Measurements from ENCODE around the gene ZNF385B.

ZNF385B gene

GRCh38 chr2:179454443-179455171, 406.8 kb downstream of the ZNF385B start:
- H3K27ac ChIP-seq, result no peak overlapping the region
- TF ChIP-seq CTCF (conservative IDR thresholded peaks at IDR 0.05), result no peak

DNA sequence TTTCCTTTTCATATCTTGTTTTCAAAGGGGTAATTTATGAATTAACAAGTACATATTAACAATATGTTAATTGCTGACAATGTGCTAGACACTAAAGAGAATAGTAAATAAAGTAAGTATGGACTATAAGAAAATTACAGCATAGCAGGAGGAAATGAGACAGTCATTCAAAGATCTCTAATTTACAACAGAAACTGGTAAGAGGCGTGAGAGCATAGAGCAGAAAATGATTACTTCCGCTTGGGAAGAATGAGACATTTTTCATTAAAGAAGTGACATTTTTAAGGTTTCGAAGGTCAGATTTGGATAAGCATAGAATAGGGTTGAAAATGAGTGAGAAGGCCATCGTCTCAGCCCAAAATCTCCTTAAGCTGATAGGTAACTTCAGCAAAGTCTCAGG, 412.4 kb downstream of the ZNF385B start:
- no peak for TF ChIP-seq CTCF (conservative IDR thresholded peaks at IDR 0.05)
- H3K27ac ChIP-seq, result peak overlapping the region; percentile 47

DNA sequence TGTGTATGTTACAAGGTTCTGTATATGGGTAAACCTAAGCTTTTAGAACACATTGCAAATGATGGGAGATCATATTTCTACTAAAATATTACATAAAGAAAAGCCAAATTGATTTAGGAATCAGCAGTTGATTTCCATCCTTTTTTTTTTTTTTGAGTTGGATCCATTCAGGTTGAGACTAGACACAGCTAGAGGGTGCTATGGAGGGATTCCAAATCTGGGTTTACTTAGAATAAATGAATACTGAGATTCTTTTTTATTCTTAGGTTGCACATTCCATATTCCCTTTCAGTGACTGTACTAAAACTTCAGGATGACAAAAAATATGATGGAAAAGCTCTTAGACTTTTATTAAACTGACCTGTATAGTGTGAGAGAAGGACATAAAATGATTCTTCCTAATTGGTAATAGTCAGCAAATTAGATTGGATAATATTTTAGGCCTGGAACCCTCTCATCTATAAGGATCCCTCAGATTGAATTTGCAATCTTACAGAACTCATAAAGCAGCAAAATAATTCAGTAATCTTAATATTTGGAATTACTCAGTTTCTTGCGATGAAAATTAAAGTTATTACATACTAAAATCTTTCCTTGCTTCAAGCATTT, 413.5 kb downstream of the ZNF385B start:
- peak overlapping the region; percentile 47 for H3K27ac ChIP-seq
- TF ChIP-seq CTCF (conservative IDR thresholded peaks at IDR 0.05), result peak; percentile 25; the same call in 1 of the 2 replicates

DNA sequence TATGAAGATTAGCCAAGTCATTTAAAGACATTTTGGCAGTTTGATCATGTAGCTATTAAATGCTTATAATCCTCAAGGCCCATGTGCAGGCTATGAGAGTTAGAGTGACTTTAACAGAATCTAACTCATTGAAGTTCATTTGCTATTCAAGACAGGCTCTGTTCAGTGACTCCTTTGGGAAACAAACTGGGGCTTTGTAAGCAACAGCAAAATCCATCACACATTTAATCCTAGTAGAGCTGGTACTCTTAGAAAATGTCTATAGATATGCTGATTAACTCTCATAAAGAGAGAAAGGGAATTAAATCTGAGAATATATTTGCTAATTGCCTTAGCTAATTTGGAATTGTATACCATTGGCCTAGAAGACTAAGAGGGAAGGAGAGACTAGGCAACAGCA, 414.0 kb downstream of the ZNF385B start:
- no peak for TF ChIP-seq CTCF (conservative IDR thresholded peaks at IDR 0.05)
- H3K27ac ChIP-seq, result peak overlapping the region; percentile 47

DNA sequence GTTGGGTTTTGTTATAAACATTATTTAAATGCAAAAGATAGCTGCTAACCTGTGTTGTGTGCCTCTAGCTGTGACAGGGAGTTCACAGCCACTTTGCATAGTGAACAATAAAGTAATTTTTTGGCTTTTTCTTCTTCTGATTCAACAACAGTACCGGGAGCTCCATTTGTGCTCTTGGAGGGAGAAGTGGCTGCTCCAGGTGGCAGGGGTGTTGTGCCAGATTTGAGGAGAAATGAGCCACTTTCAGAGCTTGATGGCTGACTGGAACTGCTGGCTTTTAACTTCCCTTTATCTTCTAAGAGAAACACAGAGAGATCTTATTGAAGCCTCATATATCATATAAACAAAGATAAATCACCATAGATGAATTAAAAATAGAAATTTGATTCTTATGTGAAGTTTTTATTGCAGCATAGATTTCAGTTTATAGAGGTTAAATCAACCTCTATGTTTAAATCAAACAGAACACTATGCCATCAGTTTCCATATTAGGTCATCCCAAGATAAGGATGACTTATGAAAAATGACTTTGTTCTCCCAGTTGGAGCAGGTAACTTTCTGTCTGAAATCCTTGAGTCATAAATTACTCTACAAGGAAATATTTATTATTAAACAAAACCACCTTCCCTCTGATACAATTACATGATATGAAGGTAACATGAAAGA, 414.8 kb downstream of the ZNF385B start:
- peak overlapping the region; percentile 47 for H3K27ac ChIP-seq
- no peak for TF ChIP-seq CTCF (conservative IDR thresholded peaks at IDR 0.05)

DNA sequence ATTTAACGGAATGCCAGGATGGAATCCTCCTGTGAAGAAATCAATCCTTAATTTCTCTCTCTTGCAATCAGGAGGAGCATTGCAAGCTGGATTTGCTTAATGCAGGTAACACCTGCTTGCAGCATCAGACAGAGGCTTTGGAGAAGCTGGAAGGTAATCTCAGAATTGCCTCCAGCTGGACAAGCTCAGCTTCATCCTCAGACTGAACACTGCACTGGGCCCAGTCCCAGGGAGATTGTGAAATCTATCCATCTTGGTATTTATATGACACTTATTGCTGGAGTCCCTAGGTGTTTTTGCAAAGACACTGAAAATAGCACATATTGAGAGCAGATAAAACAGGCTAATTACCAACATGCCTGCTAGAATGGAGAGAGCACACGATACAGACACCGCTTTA, 417.4 kb downstream of the ZNF385B start:
- no peak for TF ChIP-seq CTCF (conservative IDR thresholded peaks at IDR 0.05)
- H3K27ac ChIP-seq, result peak overlapping the region; percentile 47

- no peak for TF ChIP-seq CTCF (conservative IDR thresholded peaks at IDR 0.05)
- peak overlapping the region; percentile 47 for H3K27ac ChIP-seq
Measured at GRCh38 chr2:179443180-179443579, 418.2 kb downstream of the ZNF385B start.

Measured in VCaP (cell line).